HEK293 (cell line): ENCODE results near the gene PPCDC.

Source experiments
- CTCF ChIA-PET: fragments of 350-600 bp; formaldehyde crosslinking; extraction: SDS; loops from one replicate; lab custom pipeline; 2021; ENCODE audit warnings: antibody characterized with exemption; lab: Yijun Ruan, JAX
- POLR2A ChIA-PET: fragments of 300-600 bp; formaldehyde crosslinking; extraction: SDS; loops from one replicate; lab custom pipeline; 2020; ENCODE audit warnings: antibody characterized with exemption, inconsistent platforms; lab: Yijun Ruan, JAX
- H3K27ac ChIP-seq: fragments of 200-500 bp; sonication (Bioruptor generic); 2 replicates; pipeline ENCODE4 v1.5.1; 2014; ENCODE audit warnings: low read depth, low read length, control low read depth, inconsistent platforms; ENCODE audit errors: extremely low read depth
- H3K36me3 ChIP-seq, 2 experiments: fragments of 200-500 bp in 1 of 2; sonication (Bioruptor generic) in 1 of 2; 1 replicate in 1 of 2; 2 replicates in 1 of 2; pipeline ENCODE4 v1.5.1; 2014 to 2017; ENCODE audit warnings: inconsistent platforms in 2 of 2, low read length in 2 of 2; ENCODE audit not compliant: control insufficient read depth in 2 of 2, insufficient read depth in 1 of 2
- H3K4me1 ChIP-seq: fragments of 200-500 bp; sonication (Bioruptor generic); 2 replicates; pipeline ENCODE4 v1.5.1; 2014; ENCODE audit warnings: mild to moderate bottlenecking, low read length, inconsistent platforms; ENCODE audit not compliant: control insufficient read depth, insufficient read depth
- H3K4me3 ChIP-seq: 2 replicates; pipeline ENCODE4 v1.5.1; 2011; ENCODE audit warnings: low read depth, mild to moderate bottlenecking, control low read depth, low read length, moderate library complexity
- H3K9me3 ChIP-seq: fragments of 200-500 bp; sonication (Bioruptor generic); 2 replicates; pipeline ENCODE4 v1.5.1; 2014; ENCODE audit warnings: low read depth, low read length, inconsistent platforms; ENCODE audit not compliant: control insufficient read depth, insufficient read depth
- GLI4 ChIP-seq: fragments of 450-650 bp; formaldehyde crosslinking; IDR thresholded peaks from 2 replicates; pipeline ENCODE4 v1.5.1; 2016; ENCODE audit warnings: missing biosample characterization, missing genetic modification characterization
- GLIS2 ChIP-seq: fragments of 450-650 bp; formaldehyde crosslinking; IDR thresholded peaks from 2 replicates; pipeline ENCODE4 v1.5.1; 2016; ENCODE audit warnings: missing biosample characterization, missing genetic modification characterization
- KLF10 ChIP-seq: fragments of 450-650 bp; IDR thresholded peaks from 2 replicates; pipeline ENCODE4 v1.5.1; 2018; ENCODE audit warnings: missing biosample characterization, mild to moderate bottlenecking, missing genetic modification characterization
- KLF7 ChIP-seq: fragments of 450-650 bp; formaldehyde crosslinking; IDR thresholded peaks from 2 replicates; pipeline ENCODE4 v1.5.1; 2016; ENCODE audit warnings: missing biosample characterization, missing genetic modification characterization, borderline replicate concordance
- KLF9 ChIP-seq: fragments of 450-650 bp; formaldehyde crosslinking; IDR thresholded peaks from 2 replicates; pipeline ENCODE4 v1.5.1; 2016; ENCODE audit warnings: missing biosample characterization, missing genetic modification characterization, low read depth
- ZBTB8A ChIP-seq: fragments of 450-650 bp; formaldehyde crosslinking; IDR thresholded peaks from 2 replicates; pipeline ENCODE4 v1.5.1; 2016; ENCODE audit warnings: missing biosample characterization, missing genetic modification characterization
- ZNF140 ChIP-seq: fragments of 450-650 bp; formaldehyde crosslinking; IDR thresholded peaks from 2 replicates; pipeline ENCODE4 v1.5.1; 2016; ENCODE audit warnings: missing biosample characterization, missing genetic modification characterization
- ZNF157 ChIP-seq: fragments of 450-650 bp; formaldehyde crosslinking; IDR thresholded peaks from 2 replicates; pipeline ENCODE4 v1.5.1; 2016; ENCODE audit warnings: missing biosample characterization, missing genetic modification characterization
- ZNF211 ChIP-seq: fragments of 450-650 bp; formaldehyde crosslinking; IDR thresholded peaks from 2 replicates; pipeline ENCODE4 v1.5.1; 2016; ENCODE audit warnings: low read depth, missing biosample characterization, missing genetic modification characterization
- ZNF350 ChIP-seq: fragments of 450-650 bp; formaldehyde crosslinking; IDR thresholded peaks from 2 replicates; pipeline ENCODE4 v1.5.0; 2017; ENCODE audit warnings: missing biosample characterization, mild to moderate bottlenecking, missing genetic modification characterization
- ZNF416 ChIP-seq: fragments of 450-650 bp; formaldehyde crosslinking; IDR thresholded peaks from 2 replicates; pipeline ENCODE4 v1.5.1; 2016; ENCODE audit warnings: missing biosample characterization, missing genetic modification characterization
- ZNF585B ChIP-seq: fragments of 450-650 bp; formaldehyde crosslinking; IDR thresholded peaks from 2 replicates; pipeline ENCODE4 v1.5.1; 2016; ENCODE audit warnings: missing biosample characterization, missing genetic modification characterization
- ZNF626 ChIP-seq: fragments of 450-650 bp; sonication (Bioruptor Pico); formaldehyde crosslinking; IDR thresholded peaks from 2 replicates; pipeline ENCODE4 v1.5.1; 2018; ENCODE audit warnings: missing biosample characterization, missing genetic modification characterization, inconsistent platforms
- ZNF707 ChIP-seq: fragments of 450-650 bp; formaldehyde crosslinking; IDR thresholded peaks from 2 replicates; pipeline ENCODE4 v1.5.1; 2016; ENCODE audit warnings: missing biosample characterization, missing genetic modification characterization
- ZNF776 ChIP-seq: fragments of 450-650 bp; formaldehyde crosslinking; IDR thresholded peaks from 2 replicates; pipeline ENCODE4 v1.5.0; 2017; ENCODE audit warnings: missing biosample characterization, missing genetic modification characterization, borderline replicate concordance
- ZNF792 ChIP-seq: fragments of 450-650 bp; formaldehyde crosslinking; IDR thresholded peaks from 2 replicates; pipeline ENCODE4 v1.5.1; 2016; ENCODE audit warnings: missing biosample characterization, missing genetic modification characterization
- ZNF843 ChIP-seq: fragments of 450-650 bp; formaldehyde crosslinking; IDR thresholded peaks from 2 replicates; pipeline ENCODE4 v1.5.1; 2016; ENCODE audit warnings: missing biosample characterization, missing genetic modification characterization
- TF ChIP-seq, protein P1 (sequence below): fragments of 450-650 bp; IDR thresholded peaks from 2 replicates; pipeline ENCODE4 v1.5.1; 2018; ENCODE audit warnings: missing biosample characterization, missing genetic modification characterization
- TF ChIP-seq, protein P2 (sequence below): fragments of 450-650 bp; formaldehyde crosslinking; IDR thresholded peaks from 2 replicates; pipeline ENCODE4 v1.5.1; 2017; ENCODE audit warnings: missing biosample characterization, missing genetic modification characterization
- TF ChIP-seq, protein P3 (sequence below): fragments of 450-650 bp; formaldehyde crosslinking; IDR thresholded peaks from 2 replicates; pipeline ENCODE4 v1.5.1; 2016; ENCODE audit warnings: missing biosample characterization, missing genetic modification characterization
- TF ChIP-seq, protein P4 (sequence below): fragments of 450-650 bp; formaldehyde crosslinking; IDR thresholded peaks from 2 replicates; pipeline ENCODE4 v1.5.1; 2016; ENCODE audit warnings: missing biosample characterization, missing genetic modification characterization
- TF ChIP-seq, protein P5 (sequence below): fragments of 450-650 bp; formaldehyde crosslinking; IDR thresholded peaks from 2 replicates; pipeline ENCODE4 v1.5.1; 2016; ENCODE audit warnings: missing biosample characterization, missing genetic modification characterization
- TF ChIP-seq, protein P6 (sequence below): fragments of 450-650 bp; formaldehyde crosslinking; IDR thresholded peaks from 2 replicates; pipeline ENCODE4 v1.5.1; 2016; ENCODE audit warnings: missing biosample characterization, missing genetic modification characterization
- TF ChIP-seq, protein P7 (sequence below): fragments of 450-650 bp; formaldehyde crosslinking; IDR thresholded peaks from 2 replicates; pipeline ENCODE4 v1.5.1; 2016; ENCODE audit warnings: missing biosample characterization, missing genetic modification characterization

The PPCDC gene

DNA sequence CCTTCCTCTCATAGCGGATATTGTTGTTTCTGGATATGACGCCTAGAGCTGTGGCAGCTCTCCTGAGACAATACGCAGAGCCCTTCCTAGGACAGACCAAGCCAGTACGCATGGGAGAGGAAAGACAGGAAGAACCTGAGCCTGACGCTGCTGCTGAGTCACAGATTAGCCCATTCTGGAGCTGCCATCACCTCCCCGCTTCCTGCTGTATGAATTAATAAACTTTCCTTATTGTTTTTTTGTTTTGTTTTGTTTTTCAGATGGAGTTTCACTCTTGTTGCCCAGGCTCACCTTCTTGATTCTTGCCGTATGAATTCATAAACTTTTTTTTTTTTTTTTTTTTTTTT lies 67.0 kb downstream of the PPCDC start:
- CTCF ChIA-PET = interaction anchor here (0.6 kb wide), 2 partner anchors 11 to 1521 kb away, joined by 3 to 4 read pairs; no protein-coding TSS in a partner anchor
- no peak overlapping the region for H3K4me3 ChIP-seq
- TF ChIP-seq ZNF140 (tag by site-specific recombination) = no peak
- no peak for TF ChIP-seq ZNF843 (tag by site-specific recombination)
- no peak for TF ChIP-seq ZNF211 (tag by site-specific recombination)
- no peak for TF ChIP-seq KLF10 (tag by site-specific recombination)
- TF ChIP-seq, protein P1, sequence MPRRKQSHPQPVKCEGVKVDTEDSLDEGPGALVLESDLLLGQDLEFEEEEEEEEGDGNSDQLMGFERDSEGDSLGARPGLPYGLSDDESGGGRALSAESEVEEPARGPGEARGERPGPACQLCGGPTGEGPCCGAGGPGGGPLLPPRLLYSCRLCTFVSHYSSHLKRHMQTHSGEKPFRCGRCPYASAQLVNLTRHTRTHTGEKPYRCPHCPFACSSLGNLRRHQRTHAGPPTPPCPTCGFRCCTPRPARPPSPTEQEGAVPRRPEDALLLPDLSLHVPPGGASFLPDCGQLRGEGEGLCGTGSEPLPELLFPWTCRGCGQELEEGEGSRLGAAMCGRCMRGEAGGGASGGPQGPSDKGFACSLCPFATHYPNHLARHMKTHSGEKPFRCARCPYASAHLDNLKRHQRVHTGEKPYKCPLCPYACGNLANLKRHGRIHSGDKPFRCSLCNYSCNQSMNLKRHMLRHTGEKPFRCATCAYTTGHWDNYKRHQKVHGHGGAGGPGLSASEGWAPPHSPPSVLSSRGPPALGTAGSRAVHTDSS (tag by site-specific recombination) = no peak
- TF ChIP-seq ZNF157 (tag by site-specific recombination) = no peak
- TF ChIP-seq, protein P2, sequence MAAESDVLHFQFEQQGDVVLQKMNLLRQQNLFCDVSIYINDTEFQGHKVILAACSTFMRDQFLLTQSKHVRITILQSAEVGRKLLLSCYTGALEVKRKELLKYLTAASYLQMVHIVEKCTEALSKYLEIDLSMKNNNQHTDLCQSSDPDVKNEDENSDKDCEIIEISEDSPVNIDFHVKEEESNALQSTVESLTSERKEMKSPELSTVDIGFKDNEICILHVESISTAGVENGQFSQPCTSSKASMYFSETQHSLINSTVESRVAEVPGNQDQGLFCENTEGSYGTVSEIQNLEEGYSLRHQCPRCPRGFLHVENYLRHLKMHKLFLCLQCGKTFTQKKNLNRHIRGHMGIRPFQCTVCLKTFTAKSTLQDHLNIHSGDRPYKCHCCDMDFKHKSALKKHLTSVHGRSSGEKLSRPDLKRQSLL (tag by site-specific recombination) = no peak
- no peak for TF ChIP-seq GLI4 (tag by site-specific recombination)
- no peak for TF ChIP-seq ZNF585B (tag by site-specific recombination)
- no peak for TF ChIP-seq KLF9 (tag by site-specific recombination)
- TF ChIP-seq, protein P3, sequence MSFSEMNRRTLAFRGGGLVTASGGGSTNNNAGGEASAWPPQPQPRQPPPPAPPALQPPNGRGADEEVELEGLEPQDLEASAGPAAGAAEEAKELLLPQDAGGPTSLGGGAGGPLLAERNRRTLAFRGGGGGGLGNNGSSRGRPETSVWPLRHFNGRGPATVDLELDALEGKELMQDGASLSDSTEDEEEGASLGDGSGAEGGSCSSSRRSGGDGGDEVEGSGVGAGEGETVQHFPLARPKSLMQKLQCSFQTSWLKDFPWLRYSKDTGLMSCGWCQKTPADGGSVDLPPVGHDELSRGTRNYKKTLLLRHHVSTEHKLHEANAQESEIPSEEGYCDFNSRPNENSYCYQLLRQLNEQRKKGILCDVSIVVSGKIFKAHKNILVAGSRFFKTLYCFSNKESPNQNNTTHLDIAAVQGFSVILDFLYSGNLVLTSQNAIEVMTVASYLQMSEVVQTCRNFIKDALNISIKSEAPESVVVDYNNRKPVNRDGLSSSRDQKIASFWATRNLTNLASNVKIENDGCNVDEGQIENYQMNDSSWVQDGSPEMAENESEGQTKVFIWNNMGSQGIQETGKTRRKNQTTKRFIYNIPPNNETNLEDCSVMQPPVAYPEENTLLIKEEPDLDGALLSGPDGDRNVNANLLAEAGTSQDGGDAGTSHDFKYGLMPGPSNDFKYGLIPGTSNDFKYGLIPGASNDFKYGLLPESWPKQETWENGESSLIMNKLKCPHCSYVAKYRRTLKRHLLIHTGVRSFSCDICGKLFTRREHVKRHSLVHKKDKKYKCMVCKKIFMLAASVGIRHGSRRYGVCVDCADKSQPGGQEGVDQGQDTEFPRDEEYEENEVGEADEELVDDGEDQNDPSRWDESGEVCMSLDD = no peak
- no peak for TF ChIP-seq ZNF792 (tag by site-specific recombination)
- no peak for TF ChIP-seq ZBTB8A
- TF ChIP-seq, protein P4, sequence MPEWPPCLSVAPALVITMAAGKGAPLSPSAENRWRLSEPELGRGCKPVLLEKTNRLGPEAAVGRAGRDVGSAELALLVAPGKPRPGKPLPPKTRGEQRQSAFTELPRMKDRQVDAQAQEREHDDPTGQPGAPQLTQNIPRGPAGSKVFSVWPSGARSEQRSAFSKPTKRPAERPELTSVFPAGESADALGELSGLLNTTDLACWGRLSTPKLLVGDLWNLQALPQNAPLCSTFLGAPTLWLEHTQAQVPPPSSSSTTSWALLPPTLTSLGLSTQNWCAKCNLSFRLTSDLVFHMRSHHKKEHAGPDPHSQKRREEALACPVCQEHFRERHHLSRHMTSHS (tag by site-specific recombination) = no peak
- TF ChIP-seq ZNF776 (tag by site-specific recombination) = no peak
- TF ChIP-seq, all 188 proteins: peak for 0
- Histone ChIP-seq H3K36me3 (no peaks in the 10 kb centered on the region), H3K9me3 (no peaks in the 10 kb centered on the region; the same call in 1 of the 2 replicates), H3K27ac (no peak overlapping the region), H3K4me1 (no peaks in the 10 kb centered on the region)
- POLR2A ChIA-PET = no interaction called here

DNA sequence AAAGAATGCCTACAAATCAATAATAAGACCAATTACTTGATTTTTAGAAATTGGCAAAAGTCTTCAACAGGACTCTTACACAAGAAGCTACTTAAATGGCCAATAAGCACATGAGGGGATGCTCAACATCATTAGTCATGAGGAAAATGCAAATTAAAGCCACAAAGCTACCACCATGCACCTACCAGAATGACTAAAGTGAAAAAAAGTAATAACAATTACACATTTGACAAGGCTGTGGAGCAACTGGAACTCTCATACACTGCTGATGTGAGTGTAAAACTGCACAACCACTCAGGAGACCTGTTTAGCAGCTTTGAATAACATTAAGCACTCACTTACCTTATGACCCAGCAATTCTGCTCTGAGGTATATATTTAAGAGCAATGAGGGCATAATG lies 68.4 kb downstream of the PPCDC start:
- H3K4me3 ChIP-seq = no peak overlapping the region
- H3K4me1 ChIP-seq = no peaks in the 10 kb centered on the region
- H3K27ac ChIP-seq = no peak overlapping the region
- ChIA-PET POLR2A (no interaction called here), CTCF (interaction anchor here (0.7 to 1.0 kb wide), 2 partner anchors 8 to 35 kb away, joined by 4 to 6 read pairs; no protein-coding TSS in a partner anchor)
- no peaks in the 10 kb centered on the region; the same call in 1 of the 2 replicates for H3K9me3 ChIP-seq
- H3K36me3 ChIP-seq = no peaks in the 10 kb centered on the region
- TF ChIP-seq, protein P5, sequence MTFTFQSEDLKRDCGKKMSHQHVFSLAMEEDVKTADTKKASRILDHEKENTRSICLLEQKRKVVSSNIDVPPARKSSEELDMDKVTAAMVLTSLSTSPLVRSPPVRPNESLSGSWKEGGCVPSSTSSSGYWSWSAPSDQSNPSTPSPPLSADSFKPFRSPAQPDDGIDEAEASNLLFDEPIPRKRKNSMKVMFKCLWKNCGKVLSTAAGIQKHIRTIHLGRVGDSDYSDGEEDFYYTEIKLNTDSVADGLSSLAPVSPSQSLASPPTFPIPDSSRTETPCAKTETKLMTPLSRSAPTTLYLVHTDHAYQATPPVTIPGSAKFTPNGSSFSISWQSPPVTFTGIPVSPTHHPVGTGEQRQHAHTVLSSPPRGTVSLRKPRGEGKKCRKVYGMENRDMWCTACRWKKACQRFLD (tag by site-specific recombination) = no peak
- TF ChIP-seq, protein P6, sequence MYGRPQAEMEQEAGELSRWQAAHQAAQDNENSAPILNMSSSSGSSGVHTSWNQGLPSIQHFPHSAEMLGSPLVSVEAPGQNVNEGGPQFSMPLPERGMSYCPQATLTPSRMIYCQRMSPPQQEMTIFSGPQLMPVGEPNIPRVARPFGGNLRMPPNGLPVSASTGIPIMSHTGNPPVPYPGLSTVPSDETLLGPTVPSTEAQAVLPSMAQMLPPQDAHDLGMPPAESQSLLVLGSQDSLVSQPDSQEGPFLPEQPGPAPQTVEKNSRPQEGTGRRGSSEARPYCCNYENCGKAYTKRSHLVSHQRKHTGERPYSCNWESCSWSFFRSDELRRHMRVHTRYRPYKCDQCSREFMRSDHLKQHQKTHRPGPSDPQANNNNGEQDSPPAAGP = no peak
- TF ChIP-seq ZNF707 (tag by site-specific recombination) = no peak
- TF ChIP-seq ZNF416 = no peak
- TF ChIP-seq KLF10 (tag by site-specific recombination) = no peak
- TF ChIP-seq KLF9 (tag by site-specific recombination) = no peak
- TF ChIP-seq, protein P7, sequence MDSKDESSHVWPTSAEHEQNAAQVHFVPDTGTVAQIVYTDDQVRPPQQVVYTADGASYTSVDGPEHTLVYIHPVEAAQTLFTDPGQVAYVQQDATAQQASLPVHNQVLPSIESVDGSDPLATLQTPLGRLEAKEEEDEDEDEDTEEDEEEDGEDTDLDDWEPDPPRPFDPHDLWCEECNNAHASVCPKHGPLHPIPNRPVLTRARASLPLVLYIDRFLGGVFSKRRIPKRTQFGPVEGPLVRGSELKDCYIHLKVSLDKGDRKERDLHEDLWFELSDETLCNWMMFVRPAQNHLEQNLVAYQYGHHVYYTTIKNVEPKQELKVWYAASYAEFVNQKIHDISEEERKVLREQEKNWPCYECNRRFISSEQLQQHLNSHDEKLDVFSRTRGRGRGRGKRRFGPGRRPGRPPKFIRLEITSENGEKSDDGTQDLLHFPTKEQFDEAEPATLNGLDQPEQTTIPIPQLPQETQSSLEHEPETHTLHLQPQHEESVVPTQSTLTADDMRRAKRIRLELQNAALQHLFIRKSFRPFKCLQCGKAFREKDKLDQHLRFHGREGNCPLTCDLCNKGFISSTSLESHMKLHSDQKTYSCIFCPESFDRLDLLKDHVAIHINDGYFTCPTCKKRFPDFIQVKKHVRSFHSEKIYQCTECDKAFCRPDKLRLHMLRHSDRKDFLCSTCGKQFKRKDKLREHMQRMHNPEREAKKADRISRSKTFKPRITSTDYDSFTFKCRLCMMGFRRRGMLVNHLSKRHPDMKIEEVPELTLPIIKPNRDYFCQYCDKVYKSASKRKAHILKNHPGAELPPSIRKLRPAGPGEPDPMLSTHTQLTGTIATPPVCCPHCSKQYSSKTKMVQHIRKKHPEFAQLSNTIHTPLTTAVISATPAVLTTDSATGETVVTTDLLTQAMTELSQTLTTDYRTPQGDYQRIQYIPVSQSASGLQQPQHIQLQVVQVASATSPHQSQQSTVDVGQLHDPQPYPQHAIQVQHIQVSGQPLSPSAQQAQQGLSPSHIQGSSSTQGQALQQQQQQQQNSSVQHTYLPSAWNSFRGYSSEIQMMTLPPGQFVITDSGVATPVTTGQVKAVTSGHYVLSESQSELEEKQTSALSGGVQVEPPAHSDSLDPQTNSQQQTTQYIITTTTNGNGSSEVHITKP (tag by site-specific recombination) = no peak
- no peak for TF ChIP-seq GLIS2 (tag by site-specific recombination)
- TF ChIP-seq ZNF350 = no peak
- no peak for TF ChIP-seq ZNF626 (tag by site-specific recombination)
- no peak for TF ChIP-seq KLF7 (tag by site-specific recombination)
